CD14-positive monocyte (primary cell): Measurements from ENCODE around the gene DPM1. TPM values are rescaled to one million over a fixed set of nuclear protein-coding genes. Genes with fewer than 3 reads are reported as not detected.

ENCODE experiments used
- DNase-seq, 3 donors: peaks; one replicate each; pipeline ENCODE4 v3.0.0-alpha.2; 2011 to 2022
- H2AFZ ChIP-seq: 2 replicates; pipeline ENCODE4 v1.6.0; 2012; ENCODE audit warnings: mild to moderate bottlenecking, low read depth, low read length, inconsistent platforms; ENCODE audit not compliant: insufficient read depth, poor library complexity, severe bottlenecking
- H3K27ac ChIP-seq, 2 donors: 1 replicate in 1 of 2; 2 replicates in 1 of 2; pipeline ENCODE4 v1.5.1; 2012 to 2013; ENCODE audit warnings: low read length in 2 of 2, control low read depth in 1 of 2, inconsistent platforms in 1 of 2, low read depth in 1 of 2, mild to moderate bottlenecking in 1 of 2
- H3K27me3 ChIP-seq, 2 donors: one replicate each; pipeline versions ENCODE4 v1.6.0 to v1.6.1; 2011 to 2013; ENCODE audit warnings: low read length in 2 of 2; ENCODE audit not compliant: control insufficient read depth in 2 of 2, insufficient read depth in 2 of 2
- H3K36me3 ChIP-seq, 2 donors: replicated peaks in 1 of 2; 1 replicate in 1 of 2; 2 replicates in 1 of 2; pipeline versions ENCODE4 v1.5.1 to v1.6.1; 2012 to 2013; ENCODE audit warnings: low read length in 2 of 2, control low read depth in 1 of 2, inconsistent platforms in 1 of 2, mild to moderate bottlenecking in 1 of 2; ENCODE audit not compliant: insufficient read depth in 2 of 2, control insufficient read depth in 1 of 2
- H3K4me1 ChIP-seq, 2 donors: 1 replicate in 1 of 2; 2 replicates in 1 of 2; pipeline versions ENCODE4 v1.5.1 to v1.6.1; 2012 to 2013; ENCODE audit warnings: low read length in 2 of 2, control low read depth in 1 of 2, inconsistent platforms in 1 of 2, mild to moderate bottlenecking in 1 of 2, moderate library complexity in 1 of 2; ENCODE audit not compliant: insufficient read depth in 2 of 2, control insufficient read depth in 1 of 2
- H3K4me2 ChIP-seq: replicated peaks from 2 replicates; pipeline ENCODE3; 2012; ENCODE audit warnings: low read length, moderate library complexity, mild to moderate bottlenecking; ENCODE audit not compliant: poor library complexity, severe bottlenecking; ENCODE audit errors: extremely low read depth
- H3K4me3 ChIP-seq, 3 experiments: fragments of 200-600 bp in 1 of 3; sonication (generic) in 1 of 3; replicated peaks in 1 of 3; 1 replicate in 2 of 3; 2 replicates in 1 of 3; pipeline ENCODE4 v1.5.1; 2011 to 2013; ENCODE audit warnings: low read length in 3 of 3, mild to moderate bottlenecking in 3 of 3, control low read depth in 2 of 3, low read depth in 2 of 3, inconsistent platforms in 1 of 3, moderate library complexity in 1 of 3
- H3K79me2 ChIP-seq: 2 replicates; pipeline ENCODE4 v1.6.0; 2012; ENCODE audit warnings: mild to moderate bottlenecking, control low read depth, inconsistent platforms, low read length, moderate library complexity; ENCODE audit not compliant: insufficient read depth
- H3K9ac ChIP-seq: 2 replicates; pipeline ENCODE4 v1.6.0; 2017; ENCODE audit warnings: low read length, mild to moderate bottlenecking; ENCODE audit not compliant: insufficient read depth, poor library complexity, severe bottlenecking
- H3K9me3 ChIP-seq, 2 donors: replicated peaks in 1 of 2; 1 replicate in 1 of 2; 2 replicates in 1 of 2; pipeline versions ENCODE4 v1.5.1 to v1.6.1; 2012 to 2013; ENCODE audit warnings: low read length in 2 of 2, control low read depth in 1 of 2; ENCODE audit not compliant: control insufficient read depth in 1 of 2, insufficient read depth in 1 of 2
- H4K20me1 ChIP-seq: 2 replicates; pipeline ENCODE4 v1.6.0; 2012; ENCODE audit warnings: mild to moderate bottlenecking, low read length, control low read depth, moderate library complexity; ENCODE audit not compliant: insufficient read depth
- H3K27ac Mint-ChIP-seq, 7 donors: one replicate each; pipeline ENCODE4 v1.8.0; 2020; ENCODE audit warnings: mild to moderate bottlenecking in 7 of 7, mixed read lengths in 7 of 7, moderate library complexity in 6 of 7, inconsistent platforms in 2 of 7
- H3K27me3 Mint-ChIP-seq, 3 donors: one replicate each; pipeline ENCODE4 v1.8.0; 2021 to 2022; ENCODE audit warnings: low read depth in 3 of 3, mild to moderate bottlenecking in 3 of 3, mixed read lengths in 3 of 3, moderate library complexity in 3 of 3, inconsistent platforms in 1 of 3
- H3K36me3 Mint-ChIP-seq, 2 donors: one replicate each; pipeline ENCODE4 v1.8.0; 2020; ENCODE audit warnings: mixed read lengths in 2 of 2, inconsistent platforms in 1 of 2, mild to moderate bottlenecking in 1 of 2
- H3K4me1 Mint-ChIP-seq: one replicate; pipeline ENCODE4 v1.8.0; 2020; ENCODE audit warnings: mild to moderate bottlenecking, mixed read lengths
- H3K4me3 Mint-ChIP-seq, 2 donors: one replicate each; pipeline ENCODE4 v1.8.0; 2020; ENCODE audit warnings: mild to moderate bottlenecking in 2 of 2, mixed read lengths in 2 of 2, moderate library complexity in 1 of 2
- H3K9me3 Mint-ChIP-seq, 7 donors: one replicate each; pipeline ENCODE4 v1.8.0; 2020 to 2022; ENCODE audit warnings: mixed read lengths in 7 of 7, mild to moderate bottlenecking in 6 of 7, moderate library complexity in 6 of 7, inconsistent platforms in 2 of 7
- WGBS: methylation state at CpG from one replicate; pipeline ENCODE4 v1.1.5; 2013; ENCODE audit warnings: missing lambda C conversion rate; ENCODE audit not compliant: insufficient coverage; 5-methylcytosine and 5-hydroxymethylcytosine counted together
- intact Hi-C, 2 donors: fragments of 100-400 bp; cut with micrococcal nuclease; formaldehyde crosslinking; loops; one replicate each; pipeline versions ENCODE4 v1.15.0 to v1.15.1; 2023
- polyA plus RNA-seq, 3 donors: library from polyadenylated mRNA; depleted of rRNA in 1 of 3; unstranded in 2 of 3; stranded (reverse) in 1 of 3; fragments of 300-500 nt in 2 of 3; fragments of >200 nt in 1 of 3; fragmentation: Illumina TruSeq in 2 of 3; gene quantifications; 1 replicate in 2 of 3; 2 replicates in 1 of 3; pipeline ENCODE4 v1.2.3, GENCODE V29; 2012 to 2021
- TF ChIP-seq, protein P1 (sequence below): fragments of 200-600 bp; IDR thresholded peaks from one replicate; pipeline ENCODE4 v1.8.0; 2022; ENCODE audit warnings: antibody characterized with exemption, mild to moderate bottlenecking

Gene DPM1
- polyA plus RNA-seq, 3 donors: 19.1 to 55.1 (median 50.9) TPM

DNA sequence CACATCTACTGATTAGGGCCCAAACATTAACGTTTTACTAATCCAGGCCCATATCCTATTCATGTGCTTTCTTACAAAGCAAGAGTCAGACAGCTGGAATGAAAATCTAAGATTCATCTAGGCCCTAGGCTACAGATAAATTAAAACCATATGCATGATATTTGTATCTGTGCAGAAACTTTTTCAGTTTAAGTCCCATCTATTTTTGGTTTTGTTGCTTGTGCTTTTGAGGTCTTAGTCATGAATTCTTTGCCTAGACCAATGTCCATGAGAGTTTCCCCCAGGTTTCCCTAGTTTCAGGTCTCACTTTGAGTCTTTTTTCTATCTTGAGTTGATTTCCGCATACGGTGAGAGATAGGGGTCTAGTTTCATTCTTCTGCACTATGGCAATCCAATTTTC, 47.3 kb downstream of the DPM1 start:
- Histone ChIP-seq H3K27me3 (no peaks in the 10 kb centered on the region), H4K20me1 (peaks cover 99% of the 10 kb centered on the region), H3K4me3 (no peak overlapping the region), H3K36me3 (peaks cover 0 to 26% of the 10 kb centered on the region in 2 donors), H3K79me2 (peaks cover 100% of the 10 kb centered on the region), H3K4me1 (peaks cover 0 to under 1% of the 10 kb centered on the region in 2 donors), H3K27ac (no peak overlapping the region), H3K9me3 (no peaks in the 10 kb centered on the region), H3K9ac (no peak overlapping the region), H3K4me2 (no peak overlapping the region), H2AFZ (no peak overlapping the region)
- no peak for DNase-seq
- H3K4me1 Mint-ChIP-seq: peaks cover 8% of the 10 kb centered on the region
- H3K4me3 Mint-ChIP-seq: no peak overlapping the region
- TF ChIP-seq, protein P1, sequence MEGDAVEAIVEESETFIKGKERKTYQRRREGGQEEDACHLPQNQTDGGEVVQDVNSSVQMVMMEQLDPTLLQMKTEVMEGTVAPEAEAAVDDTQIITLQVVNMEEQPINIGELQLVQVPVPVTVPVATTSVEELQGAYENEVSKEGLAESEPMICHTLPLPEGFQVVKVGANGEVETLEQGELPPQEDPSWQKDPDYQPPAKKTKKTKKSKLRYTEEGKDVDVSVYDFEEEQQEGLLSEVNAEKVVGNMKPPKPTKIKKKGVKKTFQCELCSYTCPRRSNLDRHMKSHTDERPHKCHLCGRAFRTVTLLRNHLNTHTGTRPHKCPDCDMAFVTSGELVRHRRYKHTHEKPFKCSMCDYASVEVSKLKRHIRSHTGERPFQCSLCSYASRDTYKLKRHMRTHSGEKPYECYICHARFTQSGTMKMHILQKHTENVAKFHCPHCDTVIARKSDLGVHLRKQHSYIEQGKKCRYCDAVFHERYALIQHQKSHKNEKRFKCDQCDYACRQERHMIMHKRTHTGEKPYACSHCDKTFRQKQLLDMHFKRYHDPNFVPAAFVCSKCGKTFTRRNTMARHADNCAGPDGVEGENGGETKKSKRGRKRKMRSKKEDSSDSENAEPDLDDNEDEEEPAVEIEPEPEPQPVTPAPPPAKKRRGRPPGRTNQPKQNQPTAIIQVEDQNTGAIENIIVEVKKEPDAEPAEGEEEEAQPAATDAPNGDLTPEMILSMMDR: no peak
- intact Hi-C loops: no loop called here
- H3K27me3 Mint-ChIP-seq: no peaks in the 10 kb centered on the region
- 86% methylated on average over 1 of the region's 3 CpGs for WGBS
- peaks cover 15 to 35% of the 10 kb centered on the region in 2 donors for H3K36me3 Mint-ChIP-seq
- H3K27ac Mint-ChIP-seq: no peak overlapping the region
- H3K9me3 Mint-ChIP-seq: no peaks in the 10 kb centered on the region

DNA sequence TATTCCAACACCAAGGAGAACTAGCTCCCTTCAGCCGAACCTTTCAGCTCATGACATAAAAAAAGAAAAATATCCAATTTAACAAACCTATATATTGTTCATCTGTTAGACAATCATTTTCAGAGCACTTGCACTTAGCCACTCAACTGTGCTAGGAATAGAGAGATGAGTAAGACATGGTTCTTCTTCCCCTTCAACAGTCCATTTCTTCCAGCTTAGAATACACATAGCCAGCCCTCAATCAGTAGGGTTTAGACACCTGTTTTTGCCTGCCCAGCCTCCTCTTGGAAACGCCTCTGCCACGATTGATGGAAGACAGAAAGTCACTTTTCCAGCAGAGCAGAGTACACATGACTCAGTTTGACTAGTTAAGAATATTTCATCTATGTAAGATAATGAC, 48.9 kb downstream of the DPM1 start:
- Histone ChIP-seq H3K36me3 (peaks cover 0 to 19% of the 10 kb centered on the region in 2 donors), H3K9me3 (no peaks in the 10 kb centered on the region), H3K9ac (no peak overlapping the region), H3K27me3 (no peaks in the 10 kb centered on the region), H3K4me2 (no peak overlapping the region), H3K4me3 (no peak overlapping the region), H2AFZ (no peak overlapping the region), H4K20me1 (peaks cover 99% of the 10 kb centered on the region), H3K79me2 (peaks cover 100% of the 10 kb centered on the region), H3K4me1 (no peaks in the 10 kb centered on the region), H3K27ac (no peak overlapping the region)
- no peak for DNase-seq
- intact Hi-C loops: no loop called here
- Mint-ChIP-seq H3K9me3 (no peaks in the 10 kb centered on the region), H3K36me3 (peaks cover 12 to 42% of the 10 kb centered on the region in 2 donors), H3K4me3 (no peak overlapping the region), H3K27me3 (no peaks in the 10 kb centered on the region), H3K27ac (peak overlapping the region in 2 of 7 donors; percentile 4 to 20), H3K4me1 (peaks cover 5% of the 10 kb centered on the region)
- WGBS: no CpG with 5 or more reads among the region's 3 CpGs
- TF ChIP-seq, protein P1: no peak
